Activated naive CD8-positive, alpha-beta T cell treated with anti-CD3 and anti-CD28 coated beads, Interleukin-2, amount 50 U/mL, for 24 hours (primary cell): ENCODE measurements around the gene TTC39C.
"Not testable (repeated sequence)": the region's sequence is repeated elsewhere in the genome, so short reads cannot be mapped to it uniquely, and the experiment has no call there.

ENCODE experiments used
- ATAC-seq: fragments of 150-1000 bp; cut with Tn5 transposase; one replicate; pipeline ENCODE4 v1.10.0; 2021
- DNase-seq: peaks from one replicate; pipeline ENCODE4 v3.0.0; 2021
- H3K27ac Mint-ChIP-seq: one replicate; pipeline ENCODE4 v1.8.0; 2021; ENCODE audit warnings: mild to moderate bottlenecking, mixed read lengths
- H3K27me3 Mint-ChIP-seq: one replicate; pipeline ENCODE4 v1.8.0; 2021; ENCODE audit warnings: mixed read lengths
- H3K36me3 Mint-ChIP-seq: one replicate; pipeline ENCODE4 v1.8.0; 2021; ENCODE audit warnings: low read depth, mixed read lengths
- H3K4me1 Mint-ChIP-seq: one replicate; pipeline ENCODE4 v1.8.0; 2021; ENCODE audit warnings: mixed read lengths
- H3K4me3 Mint-ChIP-seq: one replicate; pipeline ENCODE4 v1.8.0; 2021; ENCODE audit warnings: mild to moderate bottlenecking, moderate library complexity, mixed read lengths
- H3K9me3 Mint-ChIP-seq: one replicate; pipeline ENCODE4 v1.8.0; 2021; ENCODE audit warnings: mixed read lengths

TTC39C gene

GRCh38 chr18:24120676-24121075, 106.1 kb downstream of the TTC39C start:
- Mint-ChIP-seq H3K27me3 (no peaks in the 10 kb centered on the region), H3K36me3 (peaks cover 25% of the 10 kb centered on the region), H3K4me3 (no peak overlapping the region), H3K9me3 (no peaks in the 10 kb centered on the region), H3K27ac (no peak overlapping the region), H3K4me1 (peaks cover 9% of the 10 kb centered on the region)
- DNase-seq (no peak), ATAC-seq (no peak)

DNA sequence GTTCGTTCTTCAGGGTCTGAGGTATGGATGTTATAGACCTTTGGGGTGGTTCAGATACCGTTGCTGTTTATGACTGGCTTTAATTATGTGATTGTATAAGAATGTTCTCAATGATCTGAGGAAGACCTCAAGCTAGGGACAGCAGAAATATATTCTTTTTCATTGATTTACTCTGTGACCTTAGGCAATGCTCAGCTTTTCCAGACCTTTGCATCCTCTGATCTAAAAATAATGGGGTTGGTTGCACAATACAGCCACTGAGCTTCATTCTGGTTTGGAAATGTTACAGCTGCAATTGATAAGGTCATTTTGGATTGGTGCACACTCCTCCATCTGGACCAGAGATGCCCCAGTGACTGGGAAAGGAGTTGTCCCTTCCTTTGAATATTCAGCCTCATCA, 107.1 kb downstream of the TTC39C start:
- H3K9me3 Mint-ChIP-seq, result no peaks in the 10 kb centered on the region
- H3K4me3 Mint-ChIP-seq, result no peak overlapping the region
- no peak overlapping the region for H3K27ac Mint-ChIP-seq
- no peak for ATAC-seq
- no peaks in the 10 kb centered on the region for H3K27me3 Mint-ChIP-seq
- no peak for DNase-seq
- peaks cover 21% of the 10 kb centered on the region for H3K36me3 Mint-ChIP-seq
- H3K4me1 Mint-ChIP-seq, result no peaks in the 10 kb centered on the region

DNA sequence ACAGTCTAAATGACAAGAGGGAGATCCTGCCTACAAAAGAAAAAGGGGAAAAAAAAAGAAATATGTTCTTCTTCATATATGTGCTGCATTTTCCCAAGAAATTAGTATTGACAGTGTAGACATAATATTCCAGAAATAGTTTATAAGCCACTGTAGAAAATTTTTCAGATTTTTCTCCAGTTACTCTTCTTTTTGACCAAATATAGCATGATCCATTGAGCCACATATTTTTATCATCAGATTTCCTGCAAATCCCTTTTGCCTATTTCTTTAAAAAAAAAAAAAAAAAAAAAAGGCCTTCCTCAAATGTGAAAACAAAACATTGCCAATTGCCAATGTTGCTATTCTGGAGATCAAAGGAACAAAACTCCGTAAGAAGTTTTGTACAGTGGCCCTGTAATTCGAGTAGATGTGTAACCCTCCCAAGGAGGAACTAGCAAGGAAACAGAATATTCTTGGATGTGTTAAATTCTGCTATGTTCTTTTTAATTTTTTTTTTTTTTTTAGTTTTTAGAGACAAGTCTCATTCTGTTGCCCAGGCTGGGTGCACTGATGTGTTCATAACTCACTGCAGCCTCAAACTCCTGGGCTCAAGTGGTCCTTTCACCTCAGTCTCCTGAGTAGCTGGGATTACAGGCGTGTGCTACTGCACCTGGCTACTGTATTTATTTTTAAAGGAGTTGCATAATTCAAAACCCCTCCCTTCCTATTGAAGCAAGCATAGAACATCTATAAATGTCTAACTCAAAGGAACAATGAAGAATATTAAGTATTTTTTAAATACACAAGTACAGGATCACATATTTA, 111.8 kb downstream of the TTC39C start:
- H3K4me3 Mint-ChIP-seq, result no peak overlapping the region
- no peak for ATAC-seq
- no peaks in the 10 kb centered on the region for H3K4me1 Mint-ChIP-seq
- H3K27me3 Mint-ChIP-seq, result no peaks in the 10 kb centered on the region
- no peak overlapping the region for H3K27ac Mint-ChIP-seq
- peaks cover 32% of the 10 kb centered on the region for H3K36me3 Mint-ChIP-seq
- DNase-seq, result no peak
- H3K9me3 Mint-ChIP-seq, result no peaks in the 10 kb centered on the region

- ATAC-seq (no peak), DNase-seq (no peak)
- no peaks in the 10 kb centered on the region for H3K4me1 Mint-ChIP-seq
- H3K36me3 Mint-ChIP-seq, result peaks cover 36% of the 10 kb centered on the region
- H3K27ac Mint-ChIP-seq, result no peak overlapping the region
- H3K4me3 Mint-ChIP-seq, result no peak overlapping the region
- H3K9me3 Mint-ChIP-seq, result no peaks in the 10 kb centered on the region
- H3K27me3 Mint-ChIP-seq, result no peaks in the 10 kb centered on the region
Measured at GRCh38 chr18:24127735-24128134, 113.2 kb downstream of the TTC39C start.

- H3K4me1 Mint-ChIP-seq, result no peaks in the 10 kb centered on the region
- H3K4me3 Mint-ChIP-seq, result no peak overlapping the region
- H3K9me3 Mint-ChIP-seq, result no peaks in the 10 kb centered on the region
- H3K27me3 Mint-ChIP-seq, result no peaks in the 10 kb centered on the region
- peaks cover 37% of the 10 kb centered on the region for H3K36me3 Mint-ChIP-seq
- ATAC-seq (no peak), DNase-seq (no peak)
- H3K27ac Mint-ChIP-seq, result peak overlapping the region; percentile 13
Measured at GRCh38 chr18:24128700-24129099, 114.1 kb downstream of the TTC39C start.

DNA sequence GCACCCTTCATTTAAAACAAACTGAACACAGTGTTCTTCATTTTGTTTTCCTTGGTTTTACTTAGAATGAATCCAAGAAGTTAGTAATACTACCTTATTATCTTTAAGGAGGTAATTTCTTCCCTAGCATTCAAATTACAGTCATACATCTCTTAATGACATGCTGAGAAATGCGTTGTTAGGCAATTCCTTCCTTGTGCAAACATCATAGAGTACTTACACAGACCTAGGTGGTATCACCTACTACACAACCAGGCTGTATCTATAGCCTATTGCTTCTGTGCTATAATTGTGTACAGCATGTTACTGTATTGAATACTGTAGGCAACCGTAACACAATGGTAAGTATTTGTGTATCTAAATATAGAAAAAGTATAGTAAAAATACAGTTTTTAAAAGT, 115.9 kb downstream of the TTC39C start:
- ATAC-seq (no peak), DNase-seq (no peak)
- H3K4me3 Mint-ChIP-seq, result no peak overlapping the region
- H3K4me1 Mint-ChIP-seq, result no peaks in the 10 kb centered on the region
- H3K27ac Mint-ChIP-seq, result no peak overlapping the region
- no peaks in the 10 kb centered on the region for H3K27me3 Mint-ChIP-seq
- H3K9me3 Mint-ChIP-seq, result no peaks in the 10 kb centered on the region
- H3K36me3 Mint-ChIP-seq, result peaks cover 37% of the 10 kb centered on the region

DNA sequence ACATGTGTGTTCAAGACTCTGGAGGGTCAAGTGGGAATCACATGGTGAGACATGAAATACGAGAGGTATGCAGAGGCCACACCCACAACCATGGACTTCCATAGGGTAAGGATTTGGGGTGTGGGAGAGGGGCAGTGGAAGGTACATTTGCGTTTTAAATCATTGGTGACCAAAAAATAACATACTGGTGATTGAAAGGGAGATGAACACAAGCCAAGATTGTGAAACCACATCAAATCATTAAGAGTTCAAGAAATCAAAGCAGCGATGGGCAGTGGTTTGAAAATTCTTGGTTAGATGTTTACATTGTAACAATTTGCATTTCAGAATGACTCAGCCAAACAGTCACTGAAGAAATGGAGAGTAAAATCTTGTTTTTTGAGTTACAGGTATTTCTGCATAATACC, 122.4 kb downstream of the TTC39C start:
- DNase-seq (no peak), ATAC-seq (no peak)
- Mint-ChIP-seq H3K4me3 (no peak overlapping the region), H3K4me1 (peaks cover 26% of the 10 kb centered on the region), H3K9me3 (peaks cover 4% of the 10 kb centered on the region), H3K27ac (no peak overlapping the region), H3K36me3 (peaks cover 14% of the 10 kb centered on the region), H3K27me3 (peaks cover 12% of the 10 kb centered on the region)

GRCh38 chr18:24138409-24138788, 123.8 kb downstream of the TTC39C start:
- Mint-ChIP-seq H3K27me3 (peaks cover 12% of the 10 kb centered on the region), H3K36me3 (peaks cover 5% of the 10 kb centered on the region), H3K4me3 (peak overlapping the region; percentile 82), H3K27ac (peak overlapping the region; percentile 70), H3K4me1 (peaks cover 26% of the 10 kb centered on the region), H3K9me3 (peaks cover 4% of the 10 kb centered on the region)
- no peak for DNase-seq
- peak; percentile 7 for ATAC-seq

- Mint-ChIP-seq H3K4me3 (peak within 1 kb of the TSS; percentile 82), H3K36me3 (peaks cover 3% of the 10 kb centered on the region), H3K9me3 (peaks cover 4% of the 10 kb centered on the region), H3K4me1 (peaks cover 26% of the 10 kb centered on the region), H3K27me3 (peaks cover 13% of the 10 kb centered on the region), H3K27ac (peak within 1 kb of the TSS; percentile 70)
- ATAC-seq, result peak; percentile 91
- peak; percentile 81 for DNase-seq
Measured at GRCh38 chr18:24138789-24139616, 124.4 kb downstream of the TTC39C start, which contains the start of gene CABYR. CABYR (plus strand) TSS chr18:24139062; CDS start chr18:24143115, 4,053 bp downstream.

DNA sequence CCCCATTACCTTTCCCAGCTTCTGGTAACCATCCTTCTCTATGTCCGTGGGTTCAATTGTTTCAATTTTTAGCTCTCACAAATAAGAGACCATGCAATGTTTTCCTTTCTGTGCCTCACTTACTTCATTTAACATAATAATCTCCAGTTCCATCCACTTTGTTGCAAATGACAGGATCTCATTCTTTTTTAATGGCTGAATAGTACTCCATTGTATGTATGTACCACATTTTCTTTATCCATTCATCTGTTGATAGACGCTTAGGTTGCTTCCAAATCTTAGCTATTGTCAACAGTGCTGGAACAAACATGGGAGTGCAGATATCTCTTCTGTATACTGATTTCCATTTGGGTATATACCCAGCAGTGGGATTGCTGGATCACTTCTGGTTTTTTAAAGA, 126.1 kb downstream of the TTC39C start:
- Mint-ChIP-seq H3K9me3 (peaks cover 4% of the 10 kb centered on the region), H3K36me3 (no peaks in the 10 kb centered on the region), H3K27ac (no peak overlapping the region), H3K4me3 (no peak overlapping the region), H3K4me1 (peaks cover 26% of the 10 kb centered on the region), H3K27me3 (peaks cover 18% of the 10 kb centered on the region)
- no peak for DNase-seq
- ATAC-seq, result no peak

GRCh38 chr18:24142376-24142775, 127.8 kb downstream of the TTC39C start:
- no peak for ATAC-seq
- H3K4me1 Mint-ChIP-seq, result peaks cover 18% of the 10 kb centered on the region
- H3K9me3 Mint-ChIP-seq, result peaks cover 4% of the 10 kb centered on the region
- no peak overlapping the region for H3K27ac Mint-ChIP-seq
- H3K4me3 Mint-ChIP-seq, result no peak overlapping the region
- H3K36me3 Mint-ChIP-seq, result no peaks in the 10 kb centered on the region
- H3K27me3 Mint-ChIP-seq, result peaks cover 18% of the 10 kb centered on the region
- DNase-seq, result no peak

DNA sequence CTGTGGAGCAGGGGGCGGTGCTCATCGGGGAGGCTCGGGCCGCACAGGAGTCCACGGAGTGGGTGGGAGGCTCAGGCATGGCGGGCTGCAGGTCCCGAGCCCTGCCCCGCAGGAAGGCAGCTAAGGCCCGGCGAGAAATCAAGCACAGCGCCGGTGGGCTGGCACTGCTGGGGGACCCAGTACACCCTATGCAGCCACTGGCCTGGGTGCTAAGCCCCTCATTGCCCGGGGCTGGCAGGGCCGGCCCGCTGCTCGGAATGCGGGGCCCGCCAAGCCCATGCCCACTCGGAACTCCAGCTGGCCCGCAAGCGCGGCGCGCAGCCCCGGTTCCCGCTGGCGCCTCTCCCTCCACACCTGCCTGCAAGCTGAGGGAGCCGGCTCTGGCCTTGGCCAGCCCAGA, 135.0 kb downstream of the TTC39C start:
- not testable (repeated sequence) for H3K4me3 Mint-ChIP-seq, H3K27ac Mint-ChIP-seq, H3K36me3 Mint-ChIP-seq, H3K4me1 Mint-ChIP-seq, DNase-seq, H3K9me3 Mint-ChIP-seq, H3K27me3 Mint-ChIP-seq, ATAC-seq

DNA sequence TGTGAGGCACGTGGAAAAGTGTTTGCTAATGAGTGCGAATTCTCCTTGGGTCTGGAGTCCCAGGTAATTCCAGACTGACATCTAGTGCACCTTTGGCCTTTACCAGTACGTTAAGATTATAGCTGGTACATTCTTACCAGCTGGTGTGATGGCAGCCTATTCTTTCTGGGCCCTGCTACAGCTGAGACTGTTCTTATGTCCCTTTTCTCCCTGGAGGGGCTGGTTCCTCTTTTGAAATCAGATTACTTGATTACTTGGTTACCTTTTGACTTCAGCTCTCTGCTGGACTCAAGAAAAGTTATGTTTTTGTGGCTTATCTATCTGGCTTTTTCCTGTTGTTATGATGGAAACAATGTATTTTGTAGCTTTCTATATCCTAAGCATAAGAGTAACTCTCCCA, 138.8 kb downstream of the TTC39C start:
- no peak overlapping the region for H3K27ac Mint-ChIP-seq
- H3K36me3 Mint-ChIP-seq, result no peaks in the 10 kb centered on the region
- no peaks in the 10 kb centered on the region for H3K9me3 Mint-ChIP-seq
- no peaks in the 10 kb centered on the region for H3K27me3 Mint-ChIP-seq
- ATAC-seq (no peak), DNase-seq (no peak)
- no peaks in the 10 kb centered on the region for H3K4me1 Mint-ChIP-seq
- no peak overlapping the region for H3K4me3 Mint-ChIP-seq

DNA sequence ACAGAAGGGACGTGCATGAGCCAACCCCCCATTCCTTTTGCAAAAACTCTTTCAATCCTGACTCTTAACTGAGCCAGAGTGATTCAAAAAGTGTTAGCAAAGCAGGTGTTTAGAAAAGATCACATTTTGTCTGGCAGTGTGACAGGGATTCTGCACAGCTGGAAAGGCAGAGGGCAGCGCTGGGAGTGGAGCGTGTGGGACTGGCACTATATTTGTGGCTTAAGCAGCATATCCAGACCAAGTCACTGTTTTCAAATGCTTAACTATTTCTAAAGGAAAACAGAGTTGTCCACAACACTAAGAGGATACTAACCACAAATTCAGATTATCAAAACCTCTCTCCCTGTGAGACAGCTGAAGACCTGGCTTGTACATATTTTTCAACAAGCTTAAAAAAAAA, 143.3 kb downstream of the TTC39C start:
- H3K27me3 Mint-ChIP-seq, result no peaks in the 10 kb centered on the region
- no peaks in the 10 kb centered on the region for H3K4me1 Mint-ChIP-seq
- H3K4me3 Mint-ChIP-seq, result no peak overlapping the region
- H3K9me3 Mint-ChIP-seq, result no peaks in the 10 kb centered on the region
- no peak for ATAC-seq
- no peak overlapping the region for H3K27ac Mint-ChIP-seq
- no peak for DNase-seq
- no peaks in the 10 kb centered on the region for H3K36me3 Mint-ChIP-seq

DNA sequence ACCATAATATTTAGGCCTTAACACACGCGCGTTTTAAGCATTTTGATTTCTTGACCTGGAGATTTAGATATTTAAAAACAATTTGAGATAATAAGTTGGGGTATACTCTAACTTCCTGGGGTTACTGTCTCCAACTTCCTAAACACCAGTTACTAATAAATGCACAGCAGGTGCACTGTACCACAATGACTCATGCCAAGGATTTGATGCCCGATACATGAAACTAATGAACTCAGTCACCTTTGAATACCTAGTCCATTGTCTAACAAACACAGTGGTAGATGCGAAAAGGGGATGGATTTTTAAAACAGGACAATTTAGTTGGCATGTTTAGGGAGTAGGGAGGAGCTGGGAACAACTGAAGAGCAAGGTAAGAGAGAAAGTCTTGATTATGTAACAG, 145.5 kb downstream of the TTC39C start:
- no peak overlapping the region for H3K4me3 Mint-ChIP-seq
- no peak for ATAC-seq

More for the DNA sequence above, 145.5 kb downstream of the TTC39C start:
- no peaks in the 10 kb centered on the region for H3K36me3 Mint-ChIP-seq
- H3K9me3 Mint-ChIP-seq, result no peaks in the 10 kb centered on the region
- no peak for DNase-seq
- H3K4me1 Mint-ChIP-seq, result no peaks in the 10 kb centered on the region
- H3K27ac Mint-ChIP-seq, result no peak overlapping the region
- H3K27me3 Mint-ChIP-seq, result no peaks in the 10 kb centered on the region
